Astrocyte (in vitro differentiated cells and primary cell): Measurements from ENCODE around the gene ZBTB12.

Source experiments
- EZH2 ChIP-seq: IDR thresholded peaks from 2 replicates; pipeline ENCODE4 v1.6.1; 2012; ENCODE audit warnings: mild to moderate bottlenecking, low read length, inconsistent platforms; ENCODE audit not compliant: insufficient read depth
- TF ChIP-seq, protein P1 (sequence below): IDR thresholded peaks from 2 replicates; pipeline ENCODE4 v1.5.1; 2011; ENCODE audit warnings: low read depth, mild to moderate bottlenecking, inconsistent platforms, low read length, moderate library complexity; ENCODE audit not compliant: insufficient read depth

DNA sequence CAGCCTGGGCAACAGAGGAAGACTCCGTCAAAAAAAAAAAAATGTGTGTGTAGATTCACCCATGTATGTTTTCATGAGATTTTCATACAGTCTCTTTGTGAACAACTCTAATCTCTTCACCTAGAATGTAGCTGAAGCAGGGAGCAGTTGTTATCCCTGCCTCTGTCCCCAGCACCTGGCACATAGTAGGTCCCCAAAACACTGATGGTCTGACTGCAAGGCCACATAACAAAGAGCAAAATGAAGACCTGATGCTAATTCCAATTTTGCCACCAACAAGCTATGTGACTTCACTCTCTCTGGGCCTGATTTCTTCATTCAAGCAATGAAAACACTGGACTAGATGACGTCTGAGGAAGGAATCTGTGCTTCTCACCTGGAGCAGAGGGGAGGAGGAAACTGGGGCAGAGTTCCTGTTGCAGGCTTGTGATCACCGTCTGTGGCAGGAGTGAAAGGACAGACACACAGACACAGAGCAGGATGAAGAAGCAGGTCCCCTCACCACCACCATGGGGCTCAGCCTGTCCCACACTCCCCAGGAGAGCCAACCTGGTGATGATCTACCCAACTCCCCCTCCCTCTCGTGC, 27.7 kb downstream of the ZBTB12 start:
- TF ChIP-seq, protein P1, sequence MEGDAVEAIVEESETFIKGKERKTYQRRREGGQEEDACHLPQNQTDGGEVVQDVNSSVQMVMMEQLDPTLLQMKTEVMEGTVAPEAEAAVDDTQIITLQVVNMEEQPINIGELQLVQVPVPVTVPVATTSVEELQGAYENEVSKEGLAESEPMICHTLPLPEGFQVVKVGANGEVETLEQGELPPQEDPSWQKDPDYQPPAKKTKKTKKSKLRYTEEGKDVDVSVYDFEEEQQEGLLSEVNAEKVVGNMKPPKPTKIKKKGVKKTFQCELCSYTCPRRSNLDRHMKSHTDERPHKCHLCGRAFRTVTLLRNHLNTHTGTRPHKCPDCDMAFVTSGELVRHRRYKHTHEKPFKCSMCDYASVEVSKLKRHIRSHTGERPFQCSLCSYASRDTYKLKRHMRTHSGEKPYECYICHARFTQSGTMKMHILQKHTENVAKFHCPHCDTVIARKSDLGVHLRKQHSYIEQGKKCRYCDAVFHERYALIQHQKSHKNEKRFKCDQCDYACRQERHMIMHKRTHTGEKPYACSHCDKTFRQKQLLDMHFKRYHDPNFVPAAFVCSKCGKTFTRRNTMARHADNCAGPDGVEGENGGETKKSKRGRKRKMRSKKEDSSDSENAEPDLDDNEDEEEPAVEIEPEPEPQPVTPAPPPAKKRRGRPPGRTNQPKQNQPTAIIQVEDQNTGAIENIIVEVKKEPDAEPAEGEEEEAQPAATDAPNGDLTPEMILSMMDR, result no peak
- no peak for TF ChIP-seq EZH2
